NAMALWA (cell line): ENCODE data around the gene CCL18.
"Not testable (repeated sequence)": the region's sequence is repeated elsewhere in the genome, so short reads cannot be mapped to it uniquely, and the experiment has no call there.

Experiments
- DNase-seq: peaks from one replicate; pipeline ENCODE4 v3.0.0-alpha.2; 2015; ENCODE audit warnings: low spot score

The CCL18 gene, protein sequence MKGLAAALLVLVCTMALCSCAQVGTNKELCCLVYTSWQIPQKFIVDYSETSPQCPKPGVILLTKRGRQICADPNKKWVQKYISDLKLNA

DNA sequence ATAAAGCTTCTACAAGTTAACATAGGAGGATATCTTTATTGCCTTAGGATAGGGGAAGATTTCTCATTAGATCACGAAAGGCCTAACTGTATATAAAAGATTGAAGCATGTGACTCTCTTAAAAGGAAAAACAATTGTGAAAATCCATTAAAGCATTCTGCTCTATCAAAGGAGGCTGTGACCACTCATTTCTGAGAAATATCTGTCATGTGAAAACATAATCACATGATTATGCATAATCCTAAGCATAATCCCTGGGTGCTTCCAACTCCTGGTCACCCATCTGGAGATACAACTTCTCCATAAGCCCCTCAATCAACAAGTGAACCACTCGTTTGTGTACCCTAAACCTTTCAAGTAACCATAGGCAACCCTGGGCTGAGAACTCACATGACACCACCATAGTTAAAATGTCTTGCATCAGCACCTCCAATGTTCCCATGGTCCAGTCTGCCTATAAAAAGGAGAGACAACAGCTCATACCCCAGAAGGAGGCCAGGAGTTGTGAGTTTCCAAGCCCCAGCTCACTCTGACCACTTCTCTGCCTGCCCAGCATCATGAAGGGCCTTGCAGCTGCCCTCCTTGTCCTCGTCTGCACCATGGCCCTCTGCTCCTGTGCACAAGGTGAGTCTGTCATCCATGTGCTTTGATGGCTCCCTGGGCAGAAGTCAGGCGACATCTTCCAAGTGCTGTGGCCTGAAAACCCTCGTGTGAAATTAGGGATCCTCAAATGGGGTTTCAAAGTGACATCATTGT lies at the start of gene CCL18:
TSS of gene CCL18 (plus strand) at position 487 of the 756 bp plus-strand sequence. CDS start at position 558, 71 bp downstream.
- no peak for DNase-seq

DNA sequence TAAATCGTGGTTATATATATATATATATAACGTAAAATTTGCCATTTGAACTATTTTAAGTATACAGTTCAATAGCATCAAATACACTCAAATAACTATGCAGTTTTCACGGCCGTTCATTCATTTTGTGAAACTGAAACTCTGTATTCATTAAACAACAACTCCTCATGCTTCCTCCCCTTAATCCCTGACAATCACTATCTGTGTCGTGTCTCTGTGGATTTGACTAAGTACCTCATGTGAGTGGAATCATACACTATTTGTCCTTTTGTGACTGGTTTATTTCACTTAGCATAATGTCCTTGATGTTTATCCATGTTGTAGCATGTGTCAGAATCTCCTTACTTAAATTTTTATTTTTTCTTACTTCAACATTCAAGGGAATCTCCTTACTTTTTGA lies 49.1 kb upstream of the CCL18 start:
- no peak for DNase-seq

DNA sequence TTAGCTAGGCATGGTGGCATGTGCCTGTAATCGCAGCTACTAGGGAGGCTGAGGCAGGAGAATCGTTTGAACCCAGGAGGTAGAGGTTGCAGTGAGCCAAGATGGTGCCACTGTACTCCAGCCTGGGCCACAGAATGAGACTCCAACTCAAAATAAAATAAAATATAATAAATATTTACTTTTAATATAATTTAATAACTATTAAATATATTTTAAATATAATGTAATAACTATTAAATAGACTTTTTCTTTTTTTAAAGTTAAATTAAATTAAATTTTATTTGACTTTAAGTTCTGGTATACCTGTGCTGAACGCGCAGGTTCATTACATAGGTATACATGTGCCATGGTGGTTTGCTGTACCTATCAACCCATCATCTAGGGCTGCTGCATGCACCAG lies 48.2 kb upstream of the CCL18 start:
- DNase-seq = not testable (repeated sequence)

- no peak for DNase-seq
Observed at GRCh38 chr17:36016555-36016954, 47.5 kb upstream of the CCL18 start.

GRCh38 chr17:36017799-36018198 lies 46.3 kb upstream of the CCL18 start, which contains the start of gene CCL23:
TSS of gene CCL23 (minus strand) at chr17:36017972. CDS start at chr17:36017897, 75 bp downstream.
- no peak for DNase-seq

DNA sequence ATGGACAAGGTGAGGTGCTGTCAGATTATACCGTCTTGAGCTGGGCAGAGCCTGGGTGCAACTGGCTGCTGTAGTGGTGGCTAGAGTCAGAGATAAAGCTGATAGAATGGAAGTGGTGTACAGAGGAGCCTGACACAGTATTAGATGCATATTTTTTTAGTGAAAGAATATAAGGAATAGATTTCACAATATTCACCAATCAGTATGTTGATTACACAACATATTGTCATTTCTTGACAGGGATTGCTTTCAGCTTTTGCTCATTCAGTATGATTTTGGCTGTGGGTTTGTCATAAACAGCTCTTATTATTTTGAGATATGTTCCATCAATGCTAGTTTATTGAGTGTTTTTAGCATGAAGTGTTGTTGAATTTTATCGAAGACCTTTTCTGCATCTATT lies 44.6 kb upstream of the CCL18 start:
- no peak for DNase-seq

GRCh38 chr17:36024106-36024869 lies 39.8 kb upstream of the CCL18 start:
- DNase-seq = no peak

DNA sequence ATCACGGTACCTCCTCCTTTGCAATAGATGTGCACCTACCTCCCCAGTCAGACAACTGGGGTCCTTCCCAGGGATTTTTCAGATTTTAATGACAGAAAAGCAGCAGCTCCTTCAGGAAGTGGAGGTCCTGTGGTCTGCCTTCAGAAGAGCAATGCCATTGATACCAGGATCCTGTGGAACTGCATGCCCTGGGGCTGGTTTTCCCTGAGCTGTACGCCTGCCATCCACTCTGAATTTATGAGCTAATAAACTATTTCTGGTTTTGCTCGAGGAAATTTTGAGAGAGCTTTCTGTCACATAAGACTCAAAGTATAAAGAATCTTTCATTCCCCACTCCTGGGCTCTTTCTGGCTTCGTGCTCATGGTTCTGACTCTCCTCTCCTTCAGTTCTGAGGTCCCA lies 36.3 kb upstream of the CCL18 start:
- no peak for DNase-seq

GRCh38 chr17:36030956-36031355 lies 33.1 kb upstream of the CCL18 start:
- no peak for DNase-seq

- peak; percentile 15 for DNase-seq
Observed at GRCh38 chr17:36034127-36034526, 29.9 kb upstream of the CCL18 start.

DNA sequence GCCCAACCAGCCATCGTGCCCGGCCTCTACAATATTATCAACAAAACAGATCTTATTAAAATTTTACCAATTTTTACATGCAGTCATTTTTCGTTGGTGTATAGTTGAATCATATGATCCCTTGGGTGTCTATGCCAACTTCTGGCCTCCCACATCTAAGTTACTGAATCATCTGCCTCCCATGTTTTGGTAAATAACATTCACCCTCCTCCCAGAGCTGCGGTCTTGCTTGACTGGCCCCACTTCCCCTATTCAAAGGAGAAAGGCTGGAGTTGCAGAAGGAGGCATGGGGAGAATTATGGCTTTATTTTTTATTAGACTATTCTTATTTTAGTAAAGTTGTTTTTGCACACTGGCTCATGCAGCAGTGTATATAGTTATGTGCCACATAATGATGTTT lies 27.8 kb upstream of the CCL18 start:
- DNase-seq = no peak

- DNase-seq = no peak
Observed at GRCh38 chr17:36048066-36048465, 16.0 kb upstream of the CCL18 start.

GRCh38 chr17:36049643-36050042 lies 14.4 kb upstream of the CCL18 start:
- DNase-seq = no peak

DNA sequence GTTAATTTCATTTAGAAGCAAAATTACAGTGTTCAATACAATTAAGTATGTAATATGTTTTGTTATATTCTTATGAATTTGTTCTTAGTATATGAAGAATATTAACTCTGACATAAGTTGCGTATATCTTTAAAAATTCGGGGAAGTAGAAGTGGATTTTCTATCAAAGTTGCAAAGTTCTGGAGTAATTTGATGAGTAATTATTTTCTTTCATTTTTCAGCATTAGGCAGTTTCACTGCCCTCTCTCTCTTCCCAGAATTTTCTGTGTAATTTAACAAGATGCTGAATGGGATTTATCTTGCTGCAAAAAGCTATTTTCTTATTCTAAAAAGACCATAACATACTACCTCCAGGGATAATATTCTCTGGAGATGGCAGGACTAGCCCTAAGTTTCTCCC lies 8.9 kb upstream of the CCL18 start:
- no peak for DNase-seq

DNA sequence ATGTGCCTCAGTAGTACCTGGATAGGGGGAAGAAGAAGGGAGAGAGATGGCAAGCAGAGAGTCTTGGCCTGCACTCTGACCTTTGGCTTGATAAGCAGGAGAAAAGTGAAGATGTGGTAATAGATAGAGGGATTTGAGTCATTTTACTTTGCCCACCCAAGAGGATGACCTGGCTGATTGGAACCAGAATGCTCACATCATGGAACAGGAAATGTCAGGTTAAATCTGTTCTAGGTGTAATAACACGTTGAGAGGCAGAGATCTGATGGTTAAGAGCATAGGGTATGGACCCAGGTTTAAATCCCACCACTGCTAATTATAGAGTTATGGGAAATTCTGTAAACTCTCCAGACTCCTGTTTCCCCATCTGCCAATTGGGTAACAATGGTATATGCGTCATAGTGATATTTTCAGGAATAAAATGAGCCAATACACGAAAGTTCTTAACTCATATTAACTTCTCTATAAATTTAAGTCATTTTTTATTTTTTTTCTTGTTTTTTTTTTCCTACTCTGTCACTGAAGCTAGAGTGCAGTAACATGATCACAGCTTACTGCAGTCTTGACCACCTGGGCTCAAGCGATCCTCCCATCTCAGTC lies 8.1 kb upstream of the CCL18 start:
- DNase-seq = no peak

DNA sequence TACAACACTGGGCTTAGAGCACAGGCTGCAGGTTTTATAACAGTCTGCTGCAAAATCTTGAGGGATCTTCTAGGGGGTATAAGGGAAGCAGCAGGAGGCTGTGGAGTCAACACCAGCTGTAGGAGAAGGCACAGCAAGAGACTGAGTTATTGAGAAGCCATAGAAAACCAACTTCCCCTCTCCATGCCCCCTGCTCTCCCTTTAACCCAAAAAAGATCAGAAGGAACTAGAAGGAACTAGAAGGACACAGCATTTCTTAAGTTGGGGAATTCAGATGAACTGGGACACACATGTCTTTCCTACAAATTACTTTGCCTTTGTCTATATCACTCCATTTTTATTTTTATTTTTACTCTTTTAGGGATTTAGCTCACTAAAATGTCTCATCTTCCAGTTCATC lies 6.2 kb upstream of the CCL18 start:
- DNase-seq = no peak

- no peak for DNase-seq
Observed at GRCh38 chr17:36059406-36059805, 4.7 kb upstream of the CCL18 start.

GRCh38 chr17:36060816-36061215 lies 3.3 kb upstream of the CCL18 start:
- DNase-seq = no peak

DNA sequence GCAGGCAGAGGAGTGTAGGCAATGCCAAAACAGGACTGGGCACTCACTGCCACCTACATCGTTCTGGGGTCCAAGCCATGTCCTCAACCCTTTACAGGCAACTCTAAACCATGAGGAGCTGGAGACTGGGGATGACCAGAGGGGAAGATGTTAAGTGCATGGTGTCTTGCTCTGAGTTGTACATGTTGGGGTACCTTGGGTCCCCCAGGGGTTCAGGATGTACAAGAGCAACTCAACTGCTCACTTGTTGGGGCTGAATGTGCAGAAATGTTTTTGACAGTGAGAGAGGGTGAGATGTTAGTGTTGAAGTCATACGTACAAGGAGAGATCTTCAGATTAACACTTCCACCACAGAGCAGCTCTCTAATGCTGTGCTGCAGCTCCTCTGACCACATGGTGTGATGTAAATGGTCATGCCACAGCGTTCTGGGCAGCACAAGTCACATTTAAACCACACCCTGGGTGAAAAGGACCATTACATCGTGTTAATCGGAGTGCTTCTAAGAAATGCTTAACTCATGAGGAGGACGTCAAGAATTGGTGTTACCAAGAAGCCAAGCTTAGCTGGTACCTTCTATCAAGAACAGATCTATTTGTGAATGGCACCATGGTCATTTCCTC lies 2.4 kb downstream of the CCL18 start:
- no peak for DNase-seq

- DNase-seq = peak; percentile 18
Observed at GRCh38 chr17:36068524-36068923, 4.5 kb downstream of the CCL18 start.

- no peak for DNase-seq
Observed at GRCh38 chr17:36069136-36069535, 5.1 kb downstream of the CCL18 start.

DNA sequence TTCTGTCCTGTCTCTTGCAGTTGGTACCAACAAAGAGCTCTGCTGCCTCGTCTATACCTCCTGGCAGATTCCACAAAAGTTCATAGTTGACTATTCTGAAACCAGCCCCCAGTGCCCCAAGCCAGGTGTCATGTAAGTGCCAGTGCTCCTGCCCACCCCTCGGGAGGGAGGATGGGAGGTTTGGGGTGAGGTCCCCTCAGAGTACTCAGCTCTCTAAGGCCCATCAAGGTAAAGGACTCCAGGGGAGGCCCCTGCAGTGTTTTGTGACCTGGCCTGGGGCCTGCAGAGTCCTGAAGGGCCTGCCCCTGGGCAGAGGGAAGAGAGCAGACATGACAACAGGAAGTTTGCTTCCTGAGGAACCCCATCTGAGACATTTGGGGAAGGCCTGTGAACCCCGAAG lies 6.4 kb downstream of the CCL18 start:
- DNase-seq = no peak
